M059J (cell line): Measurements from ENCODE around the gene OR2T10. TPM values are rescaled to one million over a fixed set of nuclear protein-coding genes. Genes with fewer than 3 reads are reported as not detected.
"Not testable (repeated sequence)": the region's sequence is repeated elsewhere in the genome, so short reads cannot be mapped to it uniquely, and the experiment has no call there.

Source experiments
- DNase-seq: peaks from one replicate; pipeline ENCODE4 v3.0.0-alpha.2; 2012; ENCODE audit warnings: low read depth
- total RNA-seq: library from RNA; depleted of rRNA; stranded (reverse); fragments of >200 nt; shearing (Covaris generic); gene quantifications from 2 replicates; pipeline ENCODE4 v1.2.3, GENCODE V29; 2014; rRNA removed

OR2T10 gene
- total RNA-seq, 1 experiment from 2014 or later, result not detected

DNA sequence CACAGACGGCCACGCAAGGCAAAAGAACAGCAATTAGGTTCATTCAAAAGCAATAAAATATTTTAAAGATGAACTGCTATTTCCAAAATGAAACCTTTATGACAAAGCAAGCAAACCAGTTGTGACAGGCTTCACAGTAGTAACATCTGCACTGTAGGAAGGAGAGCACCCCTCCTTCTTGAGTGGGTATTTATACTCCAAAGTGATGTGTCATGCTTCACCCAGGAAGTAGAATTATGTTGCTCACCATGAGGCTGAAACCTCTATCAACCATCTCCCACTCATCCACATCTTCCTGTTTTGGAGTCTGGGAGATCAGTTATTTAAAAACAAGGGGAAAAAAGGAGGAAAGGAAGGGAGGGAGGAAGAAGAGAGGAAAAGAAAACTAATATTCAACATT lies 885 bp downstream of the OR2T10 start:
- no peak for DNase-seq

DNA sequence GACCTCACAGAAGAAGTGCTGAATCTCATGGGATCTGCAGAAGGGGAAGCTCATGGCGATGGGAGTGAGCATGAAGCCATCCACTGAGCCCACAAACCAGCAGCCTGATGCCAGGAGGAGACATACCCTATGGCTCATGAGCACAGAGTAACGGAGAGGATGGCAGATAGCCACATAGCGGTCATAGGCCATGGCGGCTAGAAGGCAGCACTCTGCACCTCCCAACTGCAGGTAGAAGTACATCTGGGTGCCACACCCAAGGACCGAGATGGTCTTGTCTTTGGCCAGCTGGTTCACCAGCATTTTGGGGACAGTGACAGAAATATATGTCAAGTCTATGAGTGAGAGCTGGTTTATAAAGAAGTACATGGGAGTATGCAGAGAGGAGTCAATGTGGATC lies 4.3 kb downstream of the OR2T10 start:
- DNase-seq, result no peak

DNA sequence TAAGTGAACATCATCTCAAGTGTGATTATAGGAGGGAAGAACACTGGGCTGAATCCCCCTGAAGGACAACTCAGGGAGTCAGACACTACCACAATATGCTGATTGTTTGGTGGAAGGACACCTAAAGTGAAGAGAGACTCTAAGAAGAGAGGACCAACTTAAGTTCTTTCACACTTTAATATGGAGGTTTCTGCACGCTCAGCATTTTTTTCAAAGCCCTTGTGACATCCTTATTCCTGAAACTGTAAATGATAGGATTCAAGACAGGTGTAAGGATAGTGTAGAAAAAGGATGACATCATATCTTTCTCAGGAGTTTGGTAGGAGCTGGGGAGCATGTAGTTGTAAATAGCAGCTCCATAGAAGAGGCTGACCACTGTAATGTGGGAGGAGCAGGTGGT lies 4.8 kb downstream of the OR2T10 start:
- DNase-seq, result no peak

DNA sequence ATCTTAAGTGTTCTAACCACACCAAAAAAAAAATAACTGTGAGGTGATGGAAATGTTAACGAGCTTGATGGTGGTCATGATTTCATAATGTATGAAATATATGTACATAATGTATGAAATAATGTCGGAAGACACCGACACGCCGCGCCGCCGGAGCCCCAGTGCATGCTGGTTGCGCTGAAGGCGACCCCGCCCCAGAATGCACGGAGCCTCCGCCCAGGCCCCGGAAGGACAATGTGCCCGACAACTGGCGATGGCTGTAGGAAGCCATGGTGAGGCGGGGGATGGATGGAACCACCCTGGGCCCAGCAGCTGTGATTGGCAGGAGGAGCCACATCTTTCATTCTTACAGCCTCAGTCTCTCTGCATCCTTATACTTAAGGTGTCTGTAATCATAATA lies 7.4 kb downstream of the OR2T10 start:
- DNase-seq, result no peak

DNA sequence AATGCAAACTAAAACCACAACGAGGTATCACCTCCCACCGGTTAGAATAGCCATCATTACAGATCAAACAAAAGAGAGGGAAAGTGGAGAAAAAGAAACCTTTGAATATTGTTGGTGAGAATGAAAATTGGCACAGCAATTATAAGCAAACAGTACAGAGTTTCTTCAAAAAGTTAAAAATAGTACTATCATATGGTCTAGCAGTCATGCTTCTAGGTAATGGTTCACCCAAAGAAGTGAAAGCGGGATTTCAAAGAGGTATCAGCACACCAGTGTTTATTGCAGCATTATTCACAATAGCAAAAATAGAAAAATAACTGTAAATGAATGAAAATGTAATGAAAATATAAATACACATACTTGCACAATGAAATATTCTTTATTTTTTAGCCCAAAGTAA lies 8.2 kb downstream of the OR2T10 start:
- DNase-seq, result no peak

DNA sequence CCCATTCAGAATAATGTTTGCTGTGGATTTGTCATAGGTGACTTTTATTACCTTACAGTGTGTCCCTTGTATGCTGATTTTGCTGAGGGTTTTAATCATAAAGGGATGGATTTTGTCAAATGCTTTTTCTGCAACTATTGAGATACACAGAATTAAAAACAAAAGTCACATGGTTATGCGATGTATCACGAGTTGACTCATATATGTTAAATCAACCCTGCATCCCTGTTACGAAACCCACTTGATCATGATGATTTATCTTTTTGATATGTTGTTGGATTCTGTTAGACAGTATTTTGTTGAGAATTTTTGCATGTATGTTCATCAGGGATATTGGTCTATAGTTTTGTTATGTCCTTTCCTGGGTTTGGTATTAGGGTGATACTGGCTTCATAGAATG lies 12.2 kb downstream of the OR2T10 start:
- DNase-seq, result no peak

DNA sequence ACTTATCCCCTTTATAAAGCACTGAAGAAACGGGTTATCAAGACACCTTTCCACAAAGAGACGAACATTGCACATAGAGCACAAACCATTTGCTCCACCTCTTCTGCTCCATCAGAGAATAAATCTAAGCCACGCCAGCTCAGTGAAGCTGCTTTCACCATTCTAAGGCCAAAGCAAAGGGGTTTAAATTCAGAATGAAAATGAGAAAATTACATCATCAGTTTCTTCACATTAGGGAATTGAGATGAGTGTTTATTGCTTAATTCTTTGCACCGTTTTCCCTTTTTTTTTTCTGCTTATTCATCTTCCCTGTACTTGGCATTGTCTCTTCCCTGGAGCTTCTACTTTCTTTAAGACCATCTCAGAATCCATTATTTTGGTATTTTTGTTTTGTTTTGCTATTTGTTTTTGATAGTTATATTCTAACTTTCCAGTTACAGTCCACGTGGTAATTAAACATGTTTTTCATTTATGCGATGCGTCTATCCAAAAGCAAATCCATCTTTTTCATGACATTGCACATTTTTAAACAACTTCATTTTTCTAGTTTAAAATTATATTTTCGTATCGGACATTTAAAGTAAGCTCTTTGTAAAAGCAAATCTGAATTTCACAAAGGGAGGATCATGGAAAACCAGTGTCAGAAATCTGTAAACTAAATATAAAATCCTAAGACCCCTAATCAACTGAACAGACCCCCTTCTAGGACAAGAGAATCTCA lies 21.1 kb downstream of the OR2T10 start:
- no peak for DNase-seq

DNA sequence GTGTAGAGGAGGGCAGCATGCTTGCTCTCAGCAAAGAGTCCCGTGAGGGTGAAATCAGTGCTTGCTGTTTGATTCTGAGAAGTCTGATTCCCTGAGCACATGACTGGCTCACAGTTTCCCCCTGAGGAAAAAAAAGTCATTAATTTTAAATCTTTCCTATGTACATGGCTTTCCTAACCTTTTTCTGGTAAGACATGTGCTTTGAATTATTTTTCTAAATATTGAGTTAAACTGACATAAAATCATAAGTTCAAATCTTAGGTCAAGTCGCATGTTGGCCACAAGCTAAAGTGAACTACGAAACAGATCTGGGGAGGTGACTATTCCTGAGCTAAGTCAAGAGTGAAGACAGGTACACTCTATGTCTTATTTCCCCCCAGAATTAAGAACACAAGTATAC lies 22.8 kb downstream of the OR2T10 start, which contains the start of gene OR2T34:
OR2T34 (minus strand) TSS at position 101 of the 400 bp plus-strand sequence; CDS start at position 101, 0 bp downstream.
- not testable (repeated sequence) for DNase-seq

DNA sequence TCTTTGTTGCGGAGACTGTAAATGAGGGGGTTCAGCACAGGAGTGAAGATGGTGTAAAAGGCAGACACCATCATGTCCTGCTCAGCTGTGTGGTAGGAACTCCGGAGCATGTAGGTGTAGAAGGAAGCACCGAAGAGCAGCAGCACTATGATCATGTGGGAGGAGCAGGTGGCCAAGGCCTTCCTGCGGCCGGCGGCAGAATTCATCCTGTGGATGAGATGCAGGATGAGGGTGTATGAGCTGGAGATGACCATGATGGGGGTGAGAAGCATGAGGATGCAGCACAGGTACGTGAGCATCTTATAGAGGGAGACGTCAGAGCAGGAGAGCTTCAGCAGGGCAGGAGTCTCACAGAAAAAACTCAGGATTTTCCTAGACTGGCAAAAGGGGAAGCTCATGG lies 23.6 kb downstream of the OR2T10 start:
- DNase-seq, result not testable (repeated sequence)

DNA sequence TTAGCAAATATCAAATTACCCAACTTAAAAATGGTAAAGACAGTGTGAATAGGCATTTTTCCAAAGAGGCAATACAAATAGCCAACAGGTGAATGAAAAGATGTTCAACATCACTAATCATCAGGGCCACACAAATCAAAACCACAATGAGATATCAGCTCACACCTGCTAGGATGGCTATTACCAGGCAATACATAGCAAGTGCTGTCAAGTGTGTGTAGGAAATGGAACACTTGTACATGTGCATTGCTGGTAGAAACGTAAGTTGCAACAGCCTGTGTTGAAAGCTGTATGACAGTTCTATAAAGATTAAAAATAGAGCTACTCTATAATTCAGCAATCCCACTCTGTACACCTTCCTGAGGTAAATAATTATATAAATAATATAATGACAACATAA lies 25.5 kb downstream of the OR2T10 start:
- not testable (repeated sequence) for DNase-seq

DNA sequence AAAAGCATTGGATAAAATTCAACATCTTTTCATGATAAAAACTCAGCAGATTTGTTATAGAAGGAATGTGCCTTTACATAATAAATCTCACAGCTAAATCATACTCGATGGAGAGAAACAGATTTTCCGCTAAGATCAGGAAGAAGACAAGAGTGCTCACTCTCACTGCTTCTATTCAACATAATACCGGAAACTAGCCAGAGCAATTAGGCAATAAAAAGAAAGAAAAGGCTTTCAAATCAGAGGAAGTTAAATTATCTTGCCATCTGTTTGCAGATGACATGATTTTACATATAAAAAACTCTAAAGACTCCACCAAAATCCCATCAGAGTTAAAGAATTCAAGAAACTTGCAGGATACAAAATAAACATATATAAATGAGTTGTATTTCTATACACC lies 26.7 kb downstream of the OR2T10 start:
- DNase-seq, result not testable (repeated sequence)

DNA sequence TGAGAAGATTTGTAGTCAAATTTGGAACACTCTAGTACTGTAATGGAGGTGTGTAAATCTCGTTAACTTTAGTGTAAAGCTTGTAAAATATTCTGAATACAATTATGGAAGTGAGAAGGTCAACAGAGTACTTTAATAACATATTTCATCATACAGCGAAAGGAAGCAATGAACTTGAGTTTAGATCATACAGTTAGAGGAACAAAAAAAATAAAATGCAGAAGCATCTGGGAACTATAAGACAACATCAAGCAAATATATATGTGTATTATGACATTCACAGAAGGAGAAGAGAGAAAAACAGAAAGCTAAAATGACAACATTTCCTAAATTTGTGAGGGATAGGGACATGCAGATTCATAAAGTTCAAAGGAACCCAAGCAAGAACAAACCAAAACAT lies 28.5 kb downstream of the OR2T10 start:
- not testable (repeated sequence) for DNase-seq

DNA sequence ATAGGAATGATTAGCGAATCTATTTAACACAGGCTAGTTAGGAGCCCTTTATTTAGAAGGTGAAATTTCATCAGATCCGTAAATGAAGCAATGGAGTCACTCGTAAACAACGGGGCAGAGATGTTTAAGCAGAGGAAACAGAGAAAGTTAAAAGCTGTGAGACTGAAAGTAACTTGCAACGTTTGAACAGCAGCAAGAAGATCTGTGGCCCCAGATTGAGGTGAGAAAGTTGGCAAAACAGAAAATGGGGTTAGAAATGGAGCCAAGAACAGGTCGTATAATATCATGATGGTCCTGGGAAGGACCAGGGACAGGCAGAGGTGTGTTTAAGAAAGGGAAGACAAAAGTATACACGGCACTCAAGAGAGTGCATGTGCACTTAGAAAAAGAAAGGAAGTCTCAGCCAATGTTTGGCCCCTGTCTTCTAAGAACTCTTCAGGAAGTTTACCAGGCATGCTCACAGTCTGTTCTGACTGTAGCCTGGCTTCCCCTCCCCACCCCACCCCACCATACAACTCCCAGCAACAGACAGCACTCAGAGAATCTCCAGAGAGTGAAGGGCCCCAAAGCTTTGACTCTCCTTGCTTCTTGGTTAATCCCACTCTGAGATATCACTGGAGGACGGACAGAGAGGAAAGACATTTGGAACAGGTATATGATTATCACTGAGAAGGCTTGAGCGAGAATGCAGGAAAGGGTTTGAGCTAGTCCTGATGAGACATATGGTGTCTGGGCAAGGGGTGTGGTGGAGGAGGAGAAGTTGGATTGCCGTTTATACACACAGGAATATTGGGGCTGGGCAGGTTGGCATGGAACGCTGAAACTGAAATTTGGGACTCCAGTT lies 31.7 kb downstream of the OR2T10 start:
- DNase-seq, result not testable (repeated sequence)

DNA sequence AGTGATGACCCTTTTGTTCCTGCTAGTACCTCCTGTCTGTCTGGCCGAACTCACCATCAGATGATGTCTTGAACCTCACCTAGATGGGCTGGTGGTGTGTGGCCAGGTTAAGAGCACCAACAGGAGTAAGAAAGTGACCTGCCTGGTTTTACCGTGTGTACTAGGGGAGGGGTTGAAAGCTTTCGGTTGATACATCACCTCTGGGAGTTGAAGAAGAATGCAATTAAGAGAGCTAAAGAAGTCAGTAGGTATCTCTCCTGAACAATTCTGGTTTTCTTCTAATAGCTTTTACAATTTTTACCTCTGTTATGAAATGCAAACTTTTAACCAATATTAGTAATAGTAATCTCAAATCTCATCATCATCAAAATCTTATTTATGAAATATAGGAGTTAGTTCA lies 34.8 kb downstream of the OR2T10 start, which contains the start of gene OR2T29:
OR2T29 (minus strand) TSS at position 101 of the 400 bp plus-strand sequence. CDS start 3,281 bp downstream, outside the sequence.
- DNase-seq, result not testable (repeated sequence)

DNA sequence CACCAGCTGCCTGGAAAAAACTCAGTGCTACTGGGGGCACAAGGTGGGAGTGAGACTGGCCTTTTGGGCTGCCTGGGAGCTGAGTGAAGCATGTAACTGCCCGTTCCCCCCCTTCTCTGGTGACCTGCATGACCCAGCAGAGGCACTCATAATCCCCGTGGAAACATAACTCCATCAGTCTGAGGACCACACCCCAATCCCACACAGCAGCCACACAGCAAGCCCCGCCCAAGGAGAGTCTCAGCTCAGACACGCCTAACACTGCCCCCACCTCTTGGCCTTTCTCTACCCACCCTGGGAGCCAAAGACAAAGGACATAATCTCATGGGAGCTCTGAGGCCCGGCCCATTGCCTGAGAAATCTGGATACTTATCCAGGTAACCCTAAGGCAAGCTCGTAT lies 46.5 kb downstream of the OR2T10 start:
- not testable (repeated sequence) for DNase-seq

DNA sequence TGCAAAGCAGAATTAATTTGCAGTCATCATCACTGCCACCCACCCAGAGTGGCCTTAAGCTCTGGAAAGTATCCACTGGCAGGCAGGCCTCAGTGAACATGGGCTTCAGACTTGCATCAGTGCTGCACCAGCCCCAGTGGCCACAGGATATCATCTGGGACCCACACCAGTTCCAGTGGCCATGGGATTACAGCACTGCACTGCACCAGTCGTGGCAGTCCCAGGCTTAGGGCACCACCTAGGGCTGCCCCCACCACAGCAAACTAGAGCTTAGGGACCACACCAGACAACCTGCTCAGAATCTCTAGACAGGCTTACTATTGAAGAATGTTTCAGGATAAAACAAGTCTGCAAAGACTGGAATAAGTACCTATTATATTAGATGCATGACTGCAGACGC lies 50.1 kb downstream of the OR2T10 start:
- DNase-seq, result not testable (repeated sequence)

Other genes starting within 250 kb of the OR2T10 start
- gene OR14C36, start 248.9 kb downstream of the OR2T10 start, total RNA-seq, result not detected in 2 replicates
- not detected in 2 replicates for gene OR2T4, start 236.0 kb downstream of the OR2T10 start, total RNA-seq
- gene OR2T6, start 222.0 kb downstream of the OR2T10 start, total RNA-seq, result not detected in 2 replicates
- gene OR2T1, start 194.7 kb downstream of the OR2T10 start, total RNA-seq, result not detected in 2 replicates
- gene OR2T2, start 152.1 kb downstream of the OR2T10 start, total RNA-seq, result not detected in 2 replicates
- gene OR2T3, start 124.3 kb downstream of the OR2T10 start, total RNA-seq, result not detected in 2 replicates
- not detected in 2 replicates for gene OR2T5, start 109.1 kb downstream of the OR2T10 start, total RNA-seq
- not detected in 2 replicates for gene OR2G6, start 89.6 kb downstream of the OR2T10 start, total RNA-seq
- gene OR2T29, start 34.9 kb downstream of the OR2T10 start, total RNA-seq, result not detected in 2 replicates
- gene OR2T34, start 22.9 kb downstream of the OR2T10 start, total RNA-seq, result not detected in 2 replicates
- not detected in 2 replicates for gene OR2T11, start 37.4 kb upstream of the OR2T10 start, total RNA-seq
- gene OR2T35, start 47.6 kb upstream of the OR2T10 start, total RNA-seq, result not detected in 2 replicates
- not detected in 2 replicates for gene OR2T27, start 57.8 kb upstream of the OR2T10 start, total RNA-seq
- gene OR14I1, start 105.1 kb upstream of the OR2T10 start, total RNA-seq, result 0.15 TPM in 1 of 2 replicates, not detected in the other
- gene LYPD8, start 158.1 kb upstream of the OR2T10 start, total RNA-seq, result 0.84 and 3.8 TPM in 2 replicates
- gene SH3BP5L, start 228.2 kb upstream of the OR2T10 start, total RNA-seq, result 14.9 and 21.0 TPM in 2 replicates
- gene ZNF672, start 240.5 kb upstream of the OR2T10 start, total RNA-seq, result 15.0 and 16.4 TPM in 2 replicates